H1 (cell line): ENCODE results near the gene MRPS26. TPM values are rescaled to one million over a fixed set of nuclear protein-coding genes. Genes with fewer than 3 reads are reported as not detected.

Source experiments
- SRF ChIP-seq: IDR thresholded peaks from 2 replicates; pipeline ENCODE4 v1.6.1; 2011; ENCODE audit warnings: mild to moderate bottlenecking, low read depth, low read length, moderate library complexity
- USF2 ChIP-seq: IDR thresholded peaks from 2 replicates; pipeline ENCODE4 v1.6.1; 2011; ENCODE audit warnings: low read length, improper control_type of control experiment
- polyA plus RNA-seq, 7 experiments: library from polyadenylated mRNA; depleted of rRNA in 3 of 7; stranded (reverse) in 5 of 7; unstranded in 2 of 7; fragments of >200 nt in 5 of 7; fragments of 200-250 nt in 2 of 7; gene quantifications; 1 replicate in 5 of 7; 2 replicates in 1 of 7; 4 replicates in 1 of 7; pipeline versions ENCODE4 v1.2.1 to v1.2.3, GENCODE V29; 2011 to 2013; ENCODE audit warnings: missing spikeins in 2 of 7, mixed read lengths in 2 of 7
- total RNA-seq: library from RNA; stranded (reverse); fragmentation: NEBNext Ultra II Directional; extraction: Animal tissue kit (Norgen Biotek cat#: 25700); gene quantifications from 2 replicates; pipeline ENCODE4 v1.2.1, GENCODE V29; 2021

The MRPS26 gene
- total and polyA plus RNA-seq, 2 of the 8 experiments (the other 6 are each of a cell fraction or from before 2014, with no cell fraction given): 83.6 to 103 TPM

DNA sequence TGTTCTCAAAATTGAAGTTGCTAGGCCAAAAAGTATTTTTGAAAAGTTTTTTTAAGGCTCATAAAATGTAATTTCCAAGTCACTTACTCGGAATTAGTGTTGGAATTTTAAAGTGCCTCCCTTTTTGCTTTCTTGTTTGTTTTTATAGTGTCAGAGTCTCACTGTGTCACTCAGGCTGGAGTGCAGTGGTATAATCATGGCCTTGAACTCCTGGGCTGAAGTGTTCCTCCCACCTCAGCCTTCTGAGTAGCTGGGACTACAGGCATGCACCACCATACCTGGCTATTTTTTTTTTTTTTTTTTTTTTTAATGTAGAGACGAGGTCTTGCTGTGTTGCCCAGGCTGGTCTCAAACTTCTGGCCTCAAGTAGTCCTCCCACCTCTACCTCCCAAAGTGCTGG is 42.4 kb upstream of the MRPS26 start (continued):
- TF ChIP-seq USF2: no peak
- TF ChIP-seq SRF: no peak
